Psoas muscle (tissue), 8 donors: ENCODE results near the gene PICALM. TPM values are rescaled to one million over a fixed set of nuclear protein-coding genes. Genes with fewer than 3 reads are reported as not detected.
"Not testable (repeated sequence)": the region's sequence is repeated elsewhere in the genome, so short reads cannot be mapped to it uniquely, and the experiment has no call there.

ENCODE experiments used
- ATAC-seq, 4 donors: fragments of 200-7000 bp; cut with Tn5 transposase; one replicate each; pipeline ENCODE4 v1.9.1; 2020; ENCODE audit warnings: moderate library complexity in 3 of 4, mild to moderate bottlenecking in 2 of 4
- DNase-seq, 2 donors: peaks; one replicate each; pipeline ENCODE4 v3.0.0-alpha.2; 2020
- H3K27ac ChIP-seq: fragments of 200-600 bp; one replicate; pipeline ENCODE4 v1.8.0; 2022
- H3K27me3 ChIP-seq, 3 donors: fragments of 200-600 bp in 1 of 3; one replicate each; pipeline versions ENCODE4 v1.6.1 to v1.8.0; 2013 to 2022; ENCODE audit warnings: low read length in 2 of 3, mild to moderate bottlenecking in 2 of 3, moderate library complexity in 1 of 3; ENCODE audit not compliant: insufficient read depth in 3 of 3
- H3K36me3 ChIP-seq, 2 donors: fragments of 200-600 bp in 1 of 2; one replicate each; pipeline versions ENCODE4 v1.6.1 to v1.8.0; 2013 to 2022; ENCODE audit warnings: low read depth in 1 of 2, mild to moderate bottlenecking in 1 of 2, moderate library complexity in 1 of 2; ENCODE audit not compliant: insufficient read depth in 1 of 2
- H3K4me1 ChIP-seq: fragments of 200-600 bp; one replicate; pipeline ENCODE4 v1.8.0; 2022
- H3K4me3 ChIP-seq: fragments of 200-600 bp; one replicate; pipeline ENCODE4 v1.8.0; 2022; ENCODE audit warnings: mild to moderate bottlenecking
- H3K9me3 ChIP-seq: fragments of 200-600 bp; one replicate; pipeline ENCODE4 v1.8.0; 2022
- CTCF ChIP-seq: fragments of 200-600 bp; IDR thresholded peaks from one replicate; pipeline ENCODE4 v1.8.0; 2022; ENCODE audit warnings: antibody characterized with exemption
- WGBS, 3 donors: extraction: QIAGEN DNeasy Blood & Tissue Kit; methylation state at CpG; one replicate each; pipeline versions ENCODE4 v1.1.6 to v1.1.7; 2013; 5-methylcytosine and 5-hydroxymethylcytosine counted together
- intact Hi-C, 2 donors: fragments of 100-400 bp; cut with DNase I; formaldehyde crosslinking; loops; one replicate each; pipeline versions ENCODE4 v1.11.0 to v1.14.2; 2022
- polyA plus RNA-seq, 3 donors: library from polyadenylated mRNA; stranded (reverse); fragments of 200-250 nt; gene quantifications; one replicate each; pipeline ENCODE4 v1.2.3, GENCODE V29; 2013
- total RNA-seq, 4 donors: library from RNA; stranded (reverse); fragmentation: NEBNext Ultra II Directional in 2 of 4; extraction: Animal tissue kit (Norgen Biotek cat#: 25700) in 2 of 4; gene quantifications; one replicate each; pipeline versions ENCODE4 v1.2.1 to v1.2.4, GENCODE V29; 2021 to 2023
- donor health status: healthy with polysubstance abuse.
- donor health status: DM: no; HTN: no; CAD: no; lungs with moderate emphysema.
- donor health status: Bipolar disorder and iron deficiency.
- donor health status: healthy.
- donor health status: DM: yes; HTN: yes; CAD: no.
- donor health status: DM: no; HTN: no; CAD: no.
- donor health status: DM: no; HTN: no; CAD: no.
- donor health status: DM: yes; HTN: yes; CAD: no.

PICALM gene
- total and polyA plus RNA-seq, 7 donors, result 42.0 to 123 (median 89.1) TPM

GRCh38 chr11:85934596-85935169, 134.2 kb downstream of the PICALM start:
- TF ChIP-seq CTCF, result no peak
- Histone ChIP-seq H3K4me3 (peak overlapping the region; percentile 7), H3K9me3 (peaks cover under 1% of the 10 kb centered on the region), H3K27me3 (peaks cover 0 to 5% (median 0%) of the 10 kb centered on the region in 3 donors), H3K27ac (no peak overlapping the region), H3K36me3 (no peaks in the 10 kb centered on the region), H3K4me1 (no peaks in the 10 kb centered on the region)
- WGBS, 3 donors, result 46 to 57% (median 52%) methylated on average over 47 of the region's 47 CpGs
- ATAC-seq (no peak), DNase-seq (peak in 1 of 2 donors; percentile 25)
- intact Hi-C loops, result no loop called here

- H3K4me3 ChIP-seq, result no peak overlapping the region
- ATAC-seq, result no peak
- intact Hi-C loops, result no loop called here
- H3K36me3 ChIP-seq, result no peaks in the 10 kb centered on the region
- DNase-seq, result no peak
- WGBS, 3 donors, result 79 to 88% (median 83%) methylated on average over 11 of the region's 11 CpGs
- H3K27me3 ChIP-seq, result peaks cover 0 to 5% (median 0%) of the 10 kb centered on the region in 3 donors
- H3K9me3 ChIP-seq, result peaks cover 4% of the 10 kb centered on the region
- no peak for TF ChIP-seq CTCF
- H3K4me1 ChIP-seq, result no peaks in the 10 kb centered on the region
- H3K27ac ChIP-seq, result no peak overlapping the region
These were observed 138.0 kb downstream of the PICALM start for GRCh38 chr11:85930879-85931366.

- WGBS, 3 donors, result 80 to 89% (median 83%) methylated on average over 2 of the region's 2 CpGs
- H3K27me3 ChIP-seq, ATAC-seq, intact Hi-C loops, H3K4me3 ChIP-seq, DNase-seq, H3K27ac ChIP-seq, H3K9me3 ChIP-seq, H3K4me1 ChIP-seq, H3K36me3 ChIP-seq: not testable (repeated sequence)
These were observed 142.2 kb downstream of the PICALM start for GRCh38 chr11:85926653-85927214.

- 60 to 78% (median 73%) methylated on average over 1 of the region's 1 CpG for WGBS, 3 donors
- Histone ChIP-seq H3K4me1 (no peaks in the 10 kb centered on the region), H3K9me3 (no peaks in the 10 kb centered on the region), H3K27me3 (peaks cover 0 to 4% (median 4%) of the 10 kb centered on the region in 3 donors), H3K4me3 (no peak overlapping the region), H3K27ac (no peak overlapping the region), H3K36me3 (no peaks in the 10 kb centered on the region)
- ATAC-seq (no peak), DNase-seq (no peak)
- TF ChIP-seq CTCF, result no peak
- intact Hi-C loops, result no loop called here
These were observed 145.4 kb downstream of the PICALM start for GRCh38 chr11:85923455-85923854.

- no peak for ATAC-seq
- no peaks in the 10 kb centered on the region for H3K36me3 ChIP-seq
These were observed 146.5 kb downstream of the PICALM start for GRCh38 chr11:85922367-85922766.

More at GRCh38 chr11:85922367-85922766, 146.5 kb downstream of the PICALM start:
- Histone ChIP-seq H3K27ac (no peak overlapping the region), H3K4me3 (no peak overlapping the region), H3K27me3 (peaks cover 0 to 4% (median 4%) of the 10 kb centered on the region in 3 donors), H3K4me1 (no peaks in the 10 kb centered on the region), H3K9me3 (no peaks in the 10 kb centered on the region)
- no peak for TF ChIP-seq CTCF
- DNase-seq, result no peak
- intact Hi-C loops, result no loop called here
- WGBS, 3 donors, result 91 to 94% (median 92%) methylated on average over 1 of the region's 1 CpG
